ENCODE measurements around the gene PIP4K2A. TPM values are rescaled to one million over a fixed set of nuclear protein-coding genes. Genes with fewer than 3 reads are reported as not detected.
"Not testable (repeated sequence)": the region's sequence is repeated elsewhere in the genome, so short reads cannot be mapped to it uniquely, and the experiment has no call there.

PIP4K2A gene
- total RNA-seq, 1 donor from 2014 or later: 17.9 TPM

DNA sequence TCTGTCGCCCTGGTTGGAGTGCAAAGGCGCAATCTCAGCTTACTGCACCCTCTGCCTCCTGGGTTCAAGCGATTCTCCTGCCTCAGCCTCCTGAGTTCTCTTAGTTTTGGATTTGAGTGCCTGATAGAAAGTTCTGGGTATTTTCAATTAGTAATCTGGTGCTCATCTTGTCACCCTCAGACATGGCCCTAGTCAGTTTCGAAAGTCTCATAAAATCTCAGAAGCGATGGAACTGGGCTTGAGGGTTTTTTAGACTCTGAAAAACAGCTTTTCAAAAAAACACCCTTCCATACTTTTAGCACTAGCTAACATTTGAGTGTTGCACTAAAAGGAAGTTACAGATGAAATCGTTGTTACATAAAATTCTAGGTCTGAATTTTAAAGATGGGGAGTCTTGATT lies 9.4 kb upstream of the PIP4K2A start:
- FAIRE-seq (no peak), DNase-seq (ENCODE audit: low read depth) (no peak)
- TF ChIP-seq, protein P1, sequence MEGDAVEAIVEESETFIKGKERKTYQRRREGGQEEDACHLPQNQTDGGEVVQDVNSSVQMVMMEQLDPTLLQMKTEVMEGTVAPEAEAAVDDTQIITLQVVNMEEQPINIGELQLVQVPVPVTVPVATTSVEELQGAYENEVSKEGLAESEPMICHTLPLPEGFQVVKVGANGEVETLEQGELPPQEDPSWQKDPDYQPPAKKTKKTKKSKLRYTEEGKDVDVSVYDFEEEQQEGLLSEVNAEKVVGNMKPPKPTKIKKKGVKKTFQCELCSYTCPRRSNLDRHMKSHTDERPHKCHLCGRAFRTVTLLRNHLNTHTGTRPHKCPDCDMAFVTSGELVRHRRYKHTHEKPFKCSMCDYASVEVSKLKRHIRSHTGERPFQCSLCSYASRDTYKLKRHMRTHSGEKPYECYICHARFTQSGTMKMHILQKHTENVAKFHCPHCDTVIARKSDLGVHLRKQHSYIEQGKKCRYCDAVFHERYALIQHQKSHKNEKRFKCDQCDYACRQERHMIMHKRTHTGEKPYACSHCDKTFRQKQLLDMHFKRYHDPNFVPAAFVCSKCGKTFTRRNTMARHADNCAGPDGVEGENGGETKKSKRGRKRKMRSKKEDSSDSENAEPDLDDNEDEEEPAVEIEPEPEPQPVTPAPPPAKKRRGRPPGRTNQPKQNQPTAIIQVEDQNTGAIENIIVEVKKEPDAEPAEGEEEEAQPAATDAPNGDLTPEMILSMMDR (IDR thresholded peaks at IDR 0.05; ENCODE audit: insufficient read depth, low read length, severe bottlenecking): no peak

DNA sequence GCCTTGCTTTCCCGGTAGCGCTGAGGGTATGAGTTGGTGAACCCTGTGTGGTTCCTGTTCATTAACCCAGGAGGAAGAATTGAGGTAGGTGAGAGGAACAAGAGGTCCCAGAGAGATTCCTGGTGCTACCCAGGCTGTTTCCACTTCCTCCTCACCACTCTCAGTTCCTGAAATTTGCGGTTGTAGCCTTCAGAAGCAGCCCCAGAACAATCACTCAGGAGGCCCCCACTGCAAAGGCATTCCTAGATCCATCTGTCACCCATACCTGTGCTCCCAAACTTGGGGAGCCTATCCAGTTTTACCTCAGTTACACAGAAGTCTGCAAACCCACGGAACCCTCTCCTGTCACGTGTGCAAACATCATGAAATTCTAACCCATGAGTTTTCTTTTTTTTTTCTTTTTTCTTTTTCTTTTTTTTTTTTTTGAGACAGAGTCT lies 9.0 kb upstream of the PIP4K2A start:
- no peak for FAIRE-seq
- H3K4me3 ChIP-seq (ENCODE audit: low read depth, low read length): no peak overlapping the region
- DNase-seq (ENCODE audit: low read depth): no peak
- TF ChIP-seq, protein P1 (IDR thresholded peaks at IDR 0.05; ENCODE audit: insufficient read depth, low read length, severe bottlenecking): no peak
- peaks cover 2% of the 10 kb centered on the region for H3K27me3 ChIP-seq (ENCODE audit: control insufficient read depth, insufficient read depth, low read length)
- H3K36me3 ChIP-seq (ENCODE audit: control insufficient read depth, insufficient read depth, low read length): no peaks in the 10 kb centered on the region

More for the DNA sequence above, 9.4 kb upstream of the PIP4K2A start:
- Histone ChIP-seq H3K27me3 (ENCODE audit: control insufficient read depth, insufficient read depth, low read length) (peaks cover 2% of the 10 kb centered on the region), H3K4me3 (ENCODE audit: low read depth, low read length) (no peak overlapping the region), H3K36me3 (ENCODE audit: control insufficient read depth, insufficient read depth, low read length) (no peaks in the 10 kb centered on the region)

DNA sequence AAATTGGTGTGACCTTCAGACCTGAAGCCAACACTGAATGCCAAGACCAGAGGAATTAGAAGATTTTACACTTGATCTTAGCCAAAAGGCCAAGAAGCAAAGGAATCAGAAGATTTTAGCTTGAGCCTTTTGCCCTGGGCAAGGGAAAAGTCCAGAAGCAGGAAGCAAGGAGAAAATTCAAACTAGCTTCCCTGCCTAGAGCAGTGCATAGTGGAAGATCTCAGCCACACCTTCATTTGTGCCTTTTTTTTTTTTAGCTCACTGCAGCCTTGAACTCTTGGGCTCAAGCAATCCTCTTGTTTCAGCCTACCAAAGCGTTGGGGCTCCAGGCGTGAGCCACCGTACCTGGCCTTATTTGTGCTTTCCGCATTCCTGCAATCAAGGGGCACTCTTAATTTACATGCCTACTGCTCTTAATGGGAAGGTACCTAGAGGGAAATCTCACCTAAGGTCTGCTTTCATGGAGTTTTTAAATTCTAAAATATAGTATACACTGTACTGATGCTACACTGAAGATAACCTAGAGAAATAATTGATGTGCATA lies 8.3 kb upstream of the PIP4K2A start:
- DNase-seq (ENCODE audit: low read depth) (no peak), FAIRE-seq (no peak)
- TF ChIP-seq, protein P1 (IDR thresholded peaks at IDR 0.05; ENCODE audit: insufficient read depth, low read length, severe bottlenecking): no peak
- Histone ChIP-seq H3K36me3 (ENCODE audit: control insufficient read depth, insufficient read depth, low read length) (no peaks in the 10 kb centered on the region), H3K4me3 (ENCODE audit: low read depth, low read length) (no peak overlapping the region), H3K27me3 (ENCODE audit: control insufficient read depth, insufficient read depth, low read length) (peaks cover 1% of the 10 kb centered on the region)

DNA sequence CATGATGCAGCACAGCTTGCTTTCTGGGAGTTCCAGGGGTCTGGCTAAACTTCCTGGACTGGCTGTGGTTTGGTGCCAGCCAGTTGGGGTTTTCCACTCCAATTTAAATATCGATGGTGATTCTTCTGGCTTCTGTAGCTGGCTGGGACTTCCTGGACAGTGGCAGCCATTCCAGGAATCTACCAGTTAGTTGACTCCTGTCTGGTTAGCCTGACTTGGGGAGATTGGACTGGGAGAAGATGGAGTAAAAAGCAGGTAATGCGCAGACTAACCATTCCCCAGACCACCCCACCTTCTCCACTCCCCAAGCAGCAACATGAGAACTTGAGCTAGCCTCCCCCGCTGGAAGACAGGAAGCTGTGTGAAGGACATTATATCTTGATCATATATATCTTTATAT lies 6.3 kb upstream of the PIP4K2A start:
- Histone ChIP-seq H3K27me3 (ENCODE audit: control insufficient read depth, insufficient read depth, low read length) (no peaks in the 10 kb centered on the region), H3K4me3 (ENCODE audit: low read depth, low read length) (no peak overlapping the region), H3K36me3 (ENCODE audit: control insufficient read depth, insufficient read depth, low read length) (no peaks in the 10 kb centered on the region)
- TF ChIP-seq, protein P1 (IDR thresholded peaks at IDR 0.05; ENCODE audit: insufficient read depth, low read length, severe bottlenecking): no peak
- DNase-seq (ENCODE audit: low read depth) (no peak), FAIRE-seq (no peak)

DNA sequence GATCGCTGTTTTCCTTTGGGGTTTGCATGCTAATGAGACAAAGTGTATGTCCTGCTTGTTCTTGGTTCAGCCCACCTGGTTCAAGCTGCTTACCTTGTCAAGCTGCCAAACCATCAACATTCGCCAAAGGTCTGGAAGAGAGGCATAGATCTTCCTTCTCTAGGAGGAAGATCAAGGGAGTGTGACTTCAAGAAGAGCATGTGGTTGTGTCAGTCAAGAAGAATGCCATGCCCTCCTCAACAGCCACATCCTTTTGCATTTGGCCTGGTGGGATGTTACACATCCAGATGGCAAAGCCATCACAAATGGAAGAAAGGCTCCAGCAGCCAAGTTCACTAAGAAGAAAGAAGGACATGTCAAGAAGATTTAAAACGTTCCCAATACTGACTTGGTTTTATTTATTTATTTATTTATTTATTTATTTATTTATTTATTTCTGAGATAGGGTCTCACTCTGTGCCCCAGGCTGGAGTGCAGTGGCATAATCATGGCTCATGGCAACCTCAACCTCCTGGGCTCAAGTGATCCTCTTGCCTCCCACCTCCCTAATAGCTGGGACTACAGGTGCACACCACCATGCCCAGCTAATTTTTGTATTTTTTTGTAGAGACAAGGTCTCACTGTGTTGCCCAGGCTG lies 5.1 kb upstream of the PIP4K2A start:
- FAIRE-seq (no peak), DNase-seq (ENCODE audit: low read depth) (no peak)
- TF ChIP-seq, protein P1 (IDR thresholded peaks at IDR 0.05; ENCODE audit: insufficient read depth, low read length, severe bottlenecking): no peak
- H3K27me3 ChIP-seq (ENCODE audit: control insufficient read depth, insufficient read depth, low read length): no peaks in the 10 kb centered on the region
- no peak overlapping the region for H3K4me3 ChIP-seq (ENCODE audit: low read depth, low read length)
- no peaks in the 10 kb centered on the region for H3K36me3 ChIP-seq (ENCODE audit: control insufficient read depth, insufficient read depth, low read length)

DNA sequence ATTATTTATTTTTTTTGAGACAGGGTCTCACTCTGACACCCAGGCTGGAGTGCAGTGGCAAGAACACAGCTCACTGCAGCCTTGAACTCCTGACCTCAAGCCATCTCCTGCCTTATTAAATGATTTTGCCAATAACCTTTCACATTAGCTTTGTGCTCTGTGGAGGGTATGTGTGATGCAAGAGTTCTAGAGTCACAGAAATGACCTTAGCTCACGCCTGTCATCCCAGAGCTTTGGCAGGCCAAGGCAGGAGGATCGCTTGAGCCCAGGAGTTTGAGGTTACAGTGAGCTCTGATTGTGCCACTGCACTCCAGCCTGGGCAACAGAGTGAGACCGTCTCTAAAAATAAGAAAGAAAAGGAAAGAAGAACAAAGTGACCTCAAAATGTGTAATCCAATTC lies 4.3 kb upstream of the PIP4K2A start:
- DNase-seq (ENCODE audit: low read depth); H3K4me3 ChIP-seq (ENCODE audit: low read depth, low read length); H3K27me3 ChIP-seq (ENCODE audit: control insufficient read depth, insufficient read depth, low read length); H3K36me3 ChIP-seq (ENCODE audit: control insufficient read depth, insufficient read depth, low read length); FAIRE-seq: not testable (repeated sequence)

Data from bronchial epithelial cell (primary cell).